Panc1 (cell line): ENCODE data around the gene ALG12. TPM values are rescaled to one million over a fixed set of nuclear protein-coding genes. Genes with fewer than 3 reads are reported as not detected.
A peak's percentile ranks its signal among the peaks of the same experiment; 100 is the strongest.

Experiments
- ATAC-seq: fragments of 200-7000 bp; cut with Tn5 transposase; 2 replicates; pipeline ENCODE4 v1.9.1; 2020; ENCODE audit warnings: mild to moderate bottlenecking, moderate library complexity
- BruUV-seq: library from RNA; stranded (reverse); fragments of 400-500 nt; replicated peaks from 2 replicates; lab custom pipeline; 2021; lab: Mats Ljungman, UMichigan
- CTCF ChIA-PET: fragments of 300-600 bp; sonication (Branson Sonifier 250); formaldehyde crosslinking; loops from one replicate; lab custom pipeline; 2022; ENCODE audit warnings: antibody characterized with exemption; lab: Charles Lee
- POLR2A ChIA-PET: fragments of 300-600 bp; sonication (Branson Sonifier 250); formaldehyde crosslinking; loops from one replicate; lab custom pipeline; 2022; ENCODE audit warnings: antibody characterized with exemption; lab: Charles Lee
- DNase-seq: peaks from one replicate; pipeline ENCODE4 v3.0.0-alpha.2; 2010; ENCODE audit warnings: low read depth, low spot score
- H3K27ac ChIP-seq: 2 replicates; pipeline ENCODE4 v1.5.1; 2011; ENCODE audit warnings: mild to moderate bottlenecking, low read length, inconsistent platforms
- H3K27me3 ChIP-seq: fragments of 200-500 bp; sonication (Bioruptor generic); 2 replicates; pipeline ENCODE4 v1.6.0; 2014; ENCODE audit warnings: low read length, inconsistent platforms; ENCODE audit not compliant: control insufficient read depth, insufficient read depth
- H3K36me3 ChIP-seq: fragments of 200-500 bp; sonication (Bioruptor generic); 2 replicates; pipeline ENCODE4 v1.5.1; 2014; ENCODE audit warnings: inconsistent platforms, mild to moderate bottlenecking, low read length, moderate library complexity; ENCODE audit not compliant: control insufficient read depth, insufficient read depth
- H3K4me1 ChIP-seq: 2 replicates; pipeline ENCODE4 v1.5.1; 2011; ENCODE audit warnings: inconsistent platforms, mild to moderate bottlenecking, low read length, moderate library complexity; ENCODE audit not compliant: control insufficient read depth, insufficient read depth
- H3K4me3 ChIP-seq, 2 experiments: 2 replicates each; pipeline ENCODE4 v1.5.1; 2011 to 2012; ENCODE audit warnings: low read depth in 2 of 2, low read length in 2 of 2, mild to moderate bottlenecking in 2 of 2, inconsistent platforms in 1 of 2, moderate library complexity in 1 of 2
- H3K9me3 ChIP-seq: fragments of 200-500 bp; sonication (Bioruptor generic); 2 replicates; pipeline ENCODE4 v1.5.1; 2014; ENCODE audit warnings: low read depth, mild to moderate bottlenecking, inconsistent platforms, low read length, moderate library complexity; ENCODE audit not compliant: control insufficient read depth, insufficient read depth
- POLR2AphosphoS5 ChIP-seq: IDR thresholded peaks from 2 replicates; pipeline ENCODE4 v1.6.1; 2012; ENCODE audit warnings: mild to moderate bottlenecking, low read depth, low read length, moderate library complexity
- SIN3A ChIP-seq: IDR thresholded peaks from 2 replicates; pipeline ENCODE4 v1.6.1; 2012; ENCODE audit warnings: low read depth, mild to moderate bottlenecking, low read length, moderate library complexity, borderline replicate concordance; ENCODE audit not compliant: insufficient read depth
- TCF7L2 ChIP-seq: IDR thresholded peaks from 2 replicates; pipeline ENCODE4 v1.6.1; 2011; ENCODE audit warnings: mild to moderate bottlenecking, low read depth, low read length, inconsistent platforms
- in situ Hi-C: cut with HindIII; loops from 2 replicates; pipeline ENCODE4 v1.10.0; 2016; ENCODE audit warnings: low sequenced_read_pairs, low pct_unique_long_range_greater_than_20kb
- intact Hi-C: fragments of 100-400 bp; cut with micrococcal nuclease; formaldehyde crosslinking; loops from one replicate; pipeline ENCODE4 v1.10.0; 2022; ENCODE audit not compliant: unreplicated experiment
- total RNA-seq: library from RNA; stranded (reverse); gene quantifications from one replicate; pipeline ENCODE4 v1.2.1, GENCODE V29; 2021; ENCODE audit not compliant: unreplicated experiment
- TF ChIP-seq, protein P1 (sequence below), 2 experiments: IDR thresholded peaks; 2 replicates each; pipeline ENCODE4 v1.6.1; 2011 to 2012; ENCODE audit warnings: low read depth in 2 of 2, control low read depth in 1 of 2, low read length in 1 of 2, mild to moderate bottlenecking in 1 of 2, moderate library complexity in 1 of 2; ENCODE audit not compliant: insufficient read depth in 1 of 2
- TF ChIP-seq, protein P2 (sequence below): fragments of 450-650 bp; IDR thresholded peaks from 2 replicates; pipeline ENCODE4 v1.5.1; 2017; ENCODE audit warnings: mild to moderate bottlenecking

Gene ALG12
- total RNA-seq, 1 experiment from 2014 or later, result 23.4 TPM

DNA sequence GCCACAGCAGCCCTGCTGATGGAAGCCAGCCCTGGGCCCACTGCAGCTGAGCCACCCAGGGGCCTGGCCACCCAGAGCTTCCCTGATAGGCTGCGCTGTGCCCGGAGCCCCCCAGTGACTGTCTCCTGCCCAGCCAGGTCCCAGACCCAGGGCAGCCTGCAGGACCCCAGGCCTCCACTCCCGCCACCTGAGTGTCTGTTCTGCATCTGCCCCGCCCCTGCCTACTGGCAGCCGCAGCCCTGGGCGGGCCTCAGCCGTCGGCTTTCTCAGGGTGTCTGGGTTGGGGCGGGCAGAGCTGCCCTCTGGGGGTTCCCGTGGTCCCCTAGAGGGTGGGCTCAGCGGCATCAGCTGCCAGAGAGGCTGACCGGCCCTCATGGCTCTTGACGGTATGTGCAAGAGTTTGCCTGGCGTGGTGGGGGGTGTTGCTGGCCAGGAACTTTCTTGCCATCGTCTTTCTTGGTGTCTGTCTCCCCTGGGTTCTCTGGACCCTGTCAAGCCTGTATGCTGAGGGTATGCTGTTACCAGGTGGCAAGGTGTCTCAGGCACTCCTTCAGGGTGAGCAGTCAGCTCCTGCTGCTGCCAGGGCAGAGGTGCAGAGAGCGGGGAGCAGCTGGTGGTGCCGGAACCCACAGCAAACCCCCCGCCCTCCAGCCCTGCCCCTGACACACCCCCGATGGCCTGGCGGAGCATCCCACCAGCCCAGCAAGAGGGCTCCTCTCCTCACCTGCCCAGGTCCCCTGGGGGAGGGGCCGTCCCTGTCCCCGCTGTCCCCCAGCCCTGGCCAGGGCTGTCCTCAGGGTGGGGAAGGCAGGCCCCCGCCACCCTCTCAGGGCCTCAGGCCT lies 30.1 kb upstream of the ALG12 start:
- no TSS peak for BruUV-seq
- Histone ChIP-seq H3K4me1 (peaks cover 64% of the 10 kb centered on the region), H3K9me3 (no peaks in the 10 kb centered on the region), H3K4me3 (no peak overlapping the region), H3K27ac (peak overlapping the region; percentile 63), H3K27me3 (no peaks in the 10 kb centered on the region), H3K36me3 (no peaks in the 10 kb centered on the region)
- ChIA-PET POLR2A (no interaction called here), CTCF (interaction anchor here (0.5 kb wide), 1 partner anchor 12 kb away, joined by 10 read pairs; no protein-coding TSS in a partner anchor)
- intact Hi-C loops (no loop called here), in situ Hi-C loops (no loop called here)
- no peak for ATAC-seq
- TF ChIP-seq TCF7L2 (no peak), SIN3A (no peak), POLR2AphosphoS5 (no peak)
- TF ChIP-seq, protein P1, sequence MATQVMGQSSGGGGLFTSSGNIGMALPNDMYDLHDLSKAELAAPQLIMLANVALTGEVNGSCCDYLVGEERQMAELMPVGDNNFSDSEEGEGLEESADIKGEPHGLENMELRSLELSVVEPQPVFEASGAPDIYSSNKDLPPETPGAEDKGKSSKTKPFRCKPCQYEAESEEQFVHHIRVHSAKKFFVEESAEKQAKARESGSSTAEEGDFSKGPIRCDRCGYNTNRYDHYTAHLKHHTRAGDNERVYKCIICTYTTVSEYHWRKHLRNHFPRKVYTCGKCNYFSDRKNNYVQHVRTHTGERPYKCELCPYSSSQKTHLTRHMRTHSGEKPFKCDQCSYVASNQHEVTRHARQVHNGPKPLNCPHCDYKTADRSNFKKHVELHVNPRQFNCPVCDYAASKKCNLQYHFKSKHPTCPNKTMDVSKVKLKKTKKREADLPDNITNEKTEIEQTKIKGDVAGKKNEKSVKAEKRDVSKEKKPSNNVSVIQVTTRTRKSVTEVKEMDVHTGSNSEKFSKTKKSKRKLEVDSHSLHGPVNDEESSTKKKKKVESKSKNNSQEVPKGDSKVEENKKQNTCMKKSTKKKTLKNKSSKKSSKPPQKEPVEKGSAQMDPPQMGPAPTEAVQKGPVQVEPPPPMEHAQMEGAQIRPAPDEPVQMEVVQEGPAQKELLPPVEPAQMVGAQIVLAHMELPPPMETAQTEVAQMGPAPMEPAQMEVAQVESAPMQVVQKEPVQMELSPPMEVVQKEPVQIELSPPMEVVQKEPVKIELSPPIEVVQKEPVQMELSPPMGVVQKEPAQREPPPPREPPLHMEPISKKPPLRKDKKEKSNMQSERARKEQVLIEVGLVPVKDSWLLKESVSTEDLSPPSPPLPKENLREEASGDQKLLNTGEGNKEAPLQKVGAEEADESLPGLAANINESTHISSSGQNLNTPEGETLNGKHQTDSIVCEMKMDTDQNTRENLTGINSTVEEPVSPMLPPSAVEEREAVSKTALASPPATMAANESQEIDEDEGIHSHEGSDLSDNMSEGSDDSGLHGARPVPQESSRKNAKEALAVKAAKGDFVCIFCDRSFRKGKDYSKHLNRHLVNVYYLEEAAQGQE (IDR thresholded peaks at IDR 0.05; ENCODE audit: insufficient read depth in 1 of 2, low read depth in 2 of 2, low read length in 1 of 2), result no peak
- TF ChIP-seq, protein P2, sequence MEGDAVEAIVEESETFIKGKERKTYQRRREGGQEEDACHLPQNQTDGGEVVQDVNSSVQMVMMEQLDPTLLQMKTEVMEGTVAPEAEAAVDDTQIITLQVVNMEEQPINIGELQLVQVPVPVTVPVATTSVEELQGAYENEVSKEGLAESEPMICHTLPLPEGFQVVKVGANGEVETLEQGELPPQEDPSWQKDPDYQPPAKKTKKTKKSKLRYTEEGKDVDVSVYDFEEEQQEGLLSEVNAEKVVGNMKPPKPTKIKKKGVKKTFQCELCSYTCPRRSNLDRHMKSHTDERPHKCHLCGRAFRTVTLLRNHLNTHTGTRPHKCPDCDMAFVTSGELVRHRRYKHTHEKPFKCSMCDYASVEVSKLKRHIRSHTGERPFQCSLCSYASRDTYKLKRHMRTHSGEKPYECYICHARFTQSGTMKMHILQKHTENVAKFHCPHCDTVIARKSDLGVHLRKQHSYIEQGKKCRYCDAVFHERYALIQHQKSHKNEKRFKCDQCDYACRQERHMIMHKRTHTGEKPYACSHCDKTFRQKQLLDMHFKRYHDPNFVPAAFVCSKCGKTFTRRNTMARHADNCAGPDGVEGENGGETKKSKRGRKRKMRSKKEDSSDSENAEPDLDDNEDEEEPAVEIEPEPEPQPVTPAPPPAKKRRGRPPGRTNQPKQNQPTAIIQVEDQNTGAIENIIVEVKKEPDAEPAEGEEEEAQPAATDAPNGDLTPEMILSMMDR, result no peak
- no peak for DNase-seq

DNA sequence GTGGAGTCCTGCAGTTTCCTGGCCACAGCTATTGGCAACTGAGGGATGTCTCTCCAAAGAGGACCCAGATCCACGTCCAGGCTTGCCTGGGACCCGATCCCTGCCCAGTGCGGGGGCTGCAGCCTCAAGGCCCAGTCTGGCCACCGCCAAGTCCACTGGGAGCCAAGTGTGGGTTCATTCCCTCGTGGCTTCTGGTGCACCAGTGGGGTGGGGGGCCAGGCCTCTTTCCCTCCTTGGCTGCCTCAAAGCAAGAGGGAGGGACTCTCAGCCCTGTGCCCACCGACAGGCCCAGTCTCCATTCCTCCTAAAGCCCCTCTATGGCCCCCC lies 29.0 kb upstream of the ALG12 start:
- Histone ChIP-seq H3K36me3 (no peaks in the 10 kb centered on the region), H3K27me3 (no peaks in the 10 kb centered on the region), H3K4me3 (no peak overlapping the region), H3K4me1 (peaks cover 54% of the 10 kb centered on the region), H3K27ac (peak overlapping the region; percentile 54; the same call in 1 of the 2 replicates), H3K9me3 (no peaks in the 10 kb centered on the region)
- in situ Hi-C loops (no loop called here), intact Hi-C loops (no loop called here)
- ChIA-PET CTCF (no interaction called here), POLR2A (no interaction called here)
- ATAC-seq (no peak), DNase-seq (no peak)
- TF ChIP-seq, protein P1 (IDR thresholded peaks at IDR 0.05; ENCODE audit: insufficient read depth in 1 of 2, low read depth in 2 of 2, low read length in 1 of 2), result no peak
- TF ChIP-seq SIN3A (no peak), POLR2AphosphoS5 (no peak), TCF7L2 (no peak)
- TF ChIP-seq, protein P2, result no peak
- no TSS peak for BruUV-seq
